HUES64 (cell line): ENCODE data around the gene GPBP1L1. TPM values are rescaled to one million over a fixed set of nuclear protein-coding genes. Genes with fewer than 3 reads are reported as not detected.
"Not testable (repeated sequence)": the region's sequence is repeated elsewhere in the genome, so short reads cannot be mapped to it uniquely, and the experiment has no call there.

Experiments used
- H3K27ac ChIP-seq: 2 replicates; pipeline ENCODE4 v1.7.0; 2013; ENCODE audit warnings: low read depth, low read length, inconsistent platforms
- H3K27me3 ChIP-seq: 2 replicates; pipeline ENCODE4 v1.6.1; 2013; ENCODE audit warnings: mild to moderate bottlenecking, low read length; ENCODE audit not compliant: insufficient read depth
- H3K36me3 ChIP-seq: 2 replicates; pipeline ENCODE4 v1.6.1; 2013; ENCODE audit warnings: mild to moderate bottlenecking, low read length; ENCODE audit not compliant: insufficient read depth
- H3K4me1 ChIP-seq: 2 replicates; pipeline ENCODE4 v1.6.1; 2013; ENCODE audit warnings: mild to moderate bottlenecking, low read length, moderate library complexity; ENCODE audit not compliant: insufficient read depth
- H3K4me3 ChIP-seq: 2 replicates; pipeline ENCODE4 v1.5.1; 2013; ENCODE audit warnings: mild to moderate bottlenecking, low read length, moderate library complexity
- H3K9ac ChIP-seq: 2 replicates; pipeline ENCODE4 v1.6.1; 2013; ENCODE audit warnings: mild to moderate bottlenecking, low read depth, low read length
- H3K9me3 ChIP-seq: 2 replicates; pipeline ENCODE4 v1.6.1; 2013; ENCODE audit warnings: low read depth, low read length; ENCODE audit not compliant: insufficient read depth
- WGBS: fragments of 150-250, 120-280 bp; methylation state at CpG from one replicate; pipeline ENCODE4 v1.1.7; 2013; ENCODE audit warnings: missing lambda C conversion rate; 5-methylcytosine and 5-hydroxymethylcytosine counted together
- polyA plus RNA-seq, 2 experiments: library from polyadenylated mRNA; stranded (reverse); fragments of 50-300 nt; gene quantifications; one replicate each; pipeline ENCODE4 v1.2.3, GENCODE V29; 2013

The GPBP1L1 gene, protein sequence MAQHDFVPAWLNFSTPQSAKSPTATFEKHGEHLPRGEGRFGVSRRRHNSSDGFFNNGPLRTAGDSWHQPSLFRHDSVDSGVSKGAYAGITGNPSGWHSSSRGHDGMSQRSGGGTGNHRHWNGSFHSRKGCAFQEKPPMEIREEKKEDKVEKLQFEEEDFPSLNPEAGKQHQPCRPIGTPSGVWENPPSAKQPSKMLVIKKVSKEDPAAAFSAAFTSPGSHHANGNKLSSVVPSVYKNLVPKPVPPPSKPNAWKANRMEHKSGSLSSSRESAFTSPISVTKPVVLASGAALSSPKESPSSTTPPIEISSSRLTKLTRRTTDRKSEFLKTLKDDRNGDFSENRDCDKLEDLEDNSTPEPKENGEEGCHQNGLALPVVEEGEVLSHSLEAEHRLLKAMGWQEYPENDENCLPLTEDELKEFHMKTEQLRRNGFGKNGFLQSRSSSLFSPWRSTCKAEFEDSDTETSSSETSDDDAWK
- 57.1 TPM for polyA plus RNA-seq (2013, experiment 1 of 2)
- 66.2 TPM for polyA plus RNA-seq (2013, experiment 2 of 2)

DNA sequence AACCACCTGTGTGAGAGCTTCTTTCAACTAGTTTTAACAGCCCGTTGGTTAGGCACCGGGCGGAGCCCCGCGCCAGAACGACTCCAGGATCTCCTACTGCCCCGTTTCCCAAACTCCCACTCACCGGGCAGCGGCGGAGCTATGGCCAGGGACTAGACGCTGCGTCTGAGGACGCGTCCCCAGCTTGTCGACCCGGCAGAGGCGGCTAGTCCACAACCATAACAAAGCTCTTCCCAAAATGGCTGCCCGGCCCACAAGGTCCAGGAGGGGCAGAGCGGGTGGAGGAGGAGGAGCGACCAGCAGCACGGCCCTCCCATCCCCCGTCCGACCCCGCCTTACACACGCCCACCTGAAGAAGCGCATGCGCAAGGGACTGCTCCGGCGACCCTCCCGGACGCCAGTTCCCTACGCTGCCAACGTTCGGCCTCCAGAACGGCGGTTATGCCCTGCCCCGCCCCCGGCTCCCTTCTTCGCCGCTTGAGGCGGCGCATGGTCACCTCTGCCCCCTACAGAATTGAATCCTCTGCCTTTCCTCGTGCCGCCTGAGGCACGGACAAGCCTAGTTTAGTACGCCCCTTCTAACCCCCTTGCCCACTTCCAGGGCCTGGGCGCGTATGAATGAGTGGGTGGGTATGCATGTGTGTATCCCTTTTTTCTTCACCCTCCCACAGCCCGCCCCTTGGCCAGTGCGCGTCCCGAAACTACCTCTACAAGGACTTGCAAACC is at the start of gene GPBP1L1:
TSS of gene GPBP1L1 (minus strand) at position 246 of the 726 bp plus-strand sequence. CDS start 27,446 bp downstream, outside the sequence.
- Histone ChIP-seq H3K9ac (peak within 1 kb of the TSS; percentile 96), H3K27ac (peak within 1 kb of the TSS; percentile 95), H3K4me3 (peak within 1 kb of the TSS; percentile 79), H3K9me3 (no peaks in the 10 kb centered on the region), H3K27me3 (no peaks in the 10 kb centered on the region), H3K4me1 (peaks cover 21% of the 10 kb centered on the region), H3K36me3 (peaks cover 9% of the 10 kb centered on the region)
- under 1% methylated on average over 49 of the region's 52 CpGs for WGBS

DNA sequence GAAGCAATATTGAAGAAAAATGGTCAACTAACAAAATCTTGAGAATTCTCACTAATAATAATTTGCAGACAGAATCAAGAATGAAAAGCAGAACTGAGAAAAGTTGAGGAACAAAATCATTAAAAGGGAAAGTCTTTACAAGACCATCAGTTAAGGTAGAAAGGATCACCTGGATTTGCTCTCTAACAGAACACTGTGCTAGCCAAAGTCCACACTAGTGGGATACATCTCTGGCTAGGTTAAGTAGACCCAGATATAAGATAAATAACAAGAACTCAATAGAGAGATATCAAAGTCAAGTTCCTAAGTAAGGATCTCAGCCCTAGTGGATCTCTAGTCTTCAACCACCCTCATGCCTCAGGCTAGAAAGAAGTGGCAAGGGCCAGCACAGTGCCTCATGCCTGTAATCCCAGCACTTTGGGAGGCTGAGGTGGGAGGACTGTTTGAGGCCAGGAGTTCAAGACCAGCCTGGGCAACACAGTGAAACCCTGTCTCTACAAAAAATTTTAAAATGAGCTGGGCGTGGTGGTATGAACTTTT is 44.5 kb upstream of the GPBP1L1 start:
- Histone ChIP-seq H3K9ac (no peak overlapping the region), H3K4me3 (no peak overlapping the region), H3K27ac (no peak overlapping the region), H3K9me3 (no peaks in the 10 kb centered on the region), H3K4me1 (peaks cover 6% of the 10 kb centered on the region), H3K27me3 (no peaks in the 10 kb centered on the region), H3K36me3 (no peaks in the 10 kb centered on the region)
- 96% methylated on average over 1 of the region's 1 CpG for WGBS

DNA sequence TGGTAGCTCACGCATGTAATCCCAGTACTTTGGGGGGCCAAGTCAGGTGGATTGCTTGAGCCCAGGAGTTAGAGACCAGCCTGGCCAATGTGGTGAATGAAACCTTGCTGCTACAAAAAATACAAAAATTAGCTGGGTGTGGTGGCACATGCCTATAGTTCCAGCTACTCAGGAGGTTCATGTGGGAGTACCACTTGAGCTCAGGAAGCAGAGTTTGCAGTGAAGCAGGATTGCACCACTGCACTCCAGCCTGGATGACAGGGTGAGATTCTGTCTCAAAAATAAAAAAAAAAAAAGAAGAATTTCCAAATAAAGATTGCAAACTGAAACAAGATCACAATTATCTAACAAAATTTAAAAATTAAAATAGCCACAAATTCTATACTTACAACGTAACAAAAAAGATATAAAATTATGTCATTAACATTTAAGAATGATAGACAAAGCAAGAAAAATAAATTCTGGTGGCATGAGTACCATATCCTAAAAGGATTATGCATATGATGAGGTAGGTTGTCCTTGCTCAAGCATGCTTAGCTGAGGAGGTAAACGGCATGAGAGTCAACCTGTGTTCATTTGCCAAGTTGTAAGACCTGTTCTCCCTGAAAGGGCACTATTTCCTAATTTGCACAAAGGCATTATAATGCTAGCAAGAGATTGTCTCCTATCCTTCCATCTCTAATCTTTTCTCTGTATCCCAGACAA is 43.9 kb upstream of the GPBP1L1 start:
- 88% methylated on average over 2 of the region's 3 CpGs for WGBS
- Histone ChIP-seq H3K4me1 (peaks cover 6% of the 10 kb centered on the region), H3K9me3 (no peaks in the 10 kb centered on the region), H3K27me3 (no peaks in the 10 kb centered on the region), H3K9ac (no peak overlapping the region), H3K27ac (no peak overlapping the region), H3K4me3 (no peak overlapping the region), H3K36me3 (no peaks in the 10 kb centered on the region)

DNA sequence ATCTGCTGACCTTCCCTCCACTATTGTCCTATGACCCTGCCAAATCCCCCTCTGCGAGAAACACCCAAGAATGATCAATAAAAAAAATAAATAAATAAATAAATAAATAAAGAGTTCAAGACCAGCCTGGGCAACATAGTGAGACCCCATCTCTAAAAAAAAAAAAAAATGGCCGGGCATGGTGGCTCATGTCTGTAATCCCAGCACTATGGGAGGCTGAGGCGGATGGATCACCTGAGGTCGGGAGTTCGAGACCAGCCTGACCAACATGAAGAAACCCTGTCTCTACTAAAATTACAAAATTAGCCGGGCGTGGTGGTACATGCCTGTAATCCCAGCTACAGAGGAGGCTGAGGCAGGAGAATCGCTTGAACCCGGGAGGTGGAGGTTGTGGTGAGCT is 39.7 kb upstream of the GPBP1L1 start:
- 99% methylated on average over 8 of the region's 9 CpGs for WGBS
- not testable (repeated sequence) for H3K36me3 ChIP-seq, H3K4me3 ChIP-seq, H3K27me3 ChIP-seq, H3K9me3 ChIP-seq, H3K4me1 ChIP-seq, H3K9ac ChIP-seq, H3K27ac ChIP-seq

DNA sequence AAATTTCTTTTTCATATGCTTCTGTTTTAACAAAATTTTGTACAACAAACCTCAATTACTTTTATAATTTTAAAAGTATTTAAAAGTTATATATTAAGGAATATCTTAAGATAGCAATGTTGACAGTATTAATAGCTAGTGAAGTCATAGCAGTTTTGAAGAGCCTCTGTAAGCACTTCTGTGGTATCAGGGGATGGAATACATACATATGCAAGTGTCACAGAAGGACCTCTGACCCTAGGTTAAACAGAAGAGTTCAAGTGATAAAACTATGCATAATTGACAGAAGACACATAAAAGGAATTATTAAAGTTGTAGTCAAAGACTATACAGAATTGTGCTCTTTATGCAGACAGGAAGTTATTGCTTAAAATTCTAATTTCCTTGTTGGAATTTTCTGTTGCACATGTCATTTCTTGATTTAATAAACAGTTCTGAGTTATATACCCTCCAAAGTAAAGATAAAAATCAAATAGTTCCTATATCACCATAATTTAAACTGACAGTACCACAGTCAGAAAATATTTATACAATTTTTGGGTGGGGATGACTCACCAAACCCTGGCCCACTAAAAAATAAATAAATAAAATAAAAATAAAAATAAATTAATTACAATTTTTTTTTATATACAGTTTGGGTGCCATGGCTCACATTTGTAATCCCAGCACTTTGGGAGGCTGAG is 37.1 kb upstream of the GPBP1L1 start:
- Histone ChIP-seq H3K4me3 (no peak overlapping the region), H3K9ac (no peak overlapping the region), H3K27ac (no peak overlapping the region), H3K9me3 (0 out of 2 replicates have a peak, but pooled peaks cover 4% of the 10 kb centered on the region), H3K4me1 (no peaks in the 10 kb centered on the region), H3K27me3 (no peaks in the 10 kb centered on the region), H3K36me3 (no peaks in the 10 kb centered on the region)

DNA sequence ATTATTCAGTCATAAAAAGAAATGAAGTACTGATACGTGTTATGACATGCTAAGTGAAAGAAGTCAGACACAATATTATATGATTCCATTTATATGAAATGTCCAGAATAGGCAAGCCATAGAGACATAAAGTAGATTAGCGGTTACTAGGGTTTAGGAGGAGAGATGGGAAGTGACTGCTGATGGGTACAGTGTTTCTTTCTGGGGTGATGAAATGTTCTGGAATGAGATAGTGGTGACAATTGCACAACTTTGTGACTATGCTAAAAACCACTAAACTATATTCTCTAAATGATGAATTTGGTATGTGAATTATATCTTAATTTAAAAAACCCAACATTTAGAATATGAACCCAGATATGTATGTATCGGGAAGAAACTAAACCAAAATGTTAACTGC is 36.5 kb upstream of the GPBP1L1 start:
- H3K9me3 ChIP-seq: 0 out of 2 replicates have a peak, but pooled peaks cover 4% of the 10 kb centered on the region
- 100% methylated on average over 1 of the region's 3 CpGs for WGBS
- no peaks in the 10 kb centered on the region for H3K4me1 ChIP-seq
- no peak overlapping the region for H3K9ac ChIP-seq
- no peaks in the 10 kb centered on the region for H3K36me3 ChIP-seq
- H3K27ac ChIP-seq: no peak overlapping the region
- no peaks in the 10 kb centered on the region for H3K27me3 ChIP-seq
- H3K4me3 ChIP-seq: no peak overlapping the region

DNA sequence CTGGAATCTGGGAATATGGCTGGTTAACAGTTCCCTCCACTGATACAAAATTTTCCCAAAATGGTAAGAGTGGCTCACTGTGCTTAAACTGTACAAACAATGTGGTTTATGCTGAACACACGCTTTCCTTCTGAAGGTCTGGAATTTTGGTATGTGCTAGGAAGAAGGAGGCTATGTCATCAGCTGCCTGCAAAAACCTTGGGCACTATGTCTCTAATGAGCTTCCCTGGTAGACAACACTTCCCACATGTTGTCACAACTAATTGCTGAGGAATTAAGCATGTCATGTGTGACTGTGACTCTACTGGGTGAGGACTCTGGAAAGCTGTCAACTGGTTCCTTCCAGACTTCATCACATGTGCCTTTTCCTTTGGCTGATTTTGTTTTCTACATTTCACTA is 34.9 kb upstream of the GPBP1L1 start:
- no peak overlapping the region for H3K27ac ChIP-seq
- no peaks in the 10 kb centered on the region for H3K27me3 ChIP-seq
- no peak overlapping the region for H3K4me3 ChIP-seq
- no peaks in the 10 kb centered on the region for H3K36me3 ChIP-seq
- 92% methylated on average over 1 of the region's 1 CpG for WGBS
- H3K9me3 ChIP-seq: 0 out of 2 replicates have a peak, but pooled peaks cover 4% of the 10 kb centered on the region
- H3K4me1 ChIP-seq: no peaks in the 10 kb centered on the region
- no peak overlapping the region for H3K9ac ChIP-seq

DNA sequence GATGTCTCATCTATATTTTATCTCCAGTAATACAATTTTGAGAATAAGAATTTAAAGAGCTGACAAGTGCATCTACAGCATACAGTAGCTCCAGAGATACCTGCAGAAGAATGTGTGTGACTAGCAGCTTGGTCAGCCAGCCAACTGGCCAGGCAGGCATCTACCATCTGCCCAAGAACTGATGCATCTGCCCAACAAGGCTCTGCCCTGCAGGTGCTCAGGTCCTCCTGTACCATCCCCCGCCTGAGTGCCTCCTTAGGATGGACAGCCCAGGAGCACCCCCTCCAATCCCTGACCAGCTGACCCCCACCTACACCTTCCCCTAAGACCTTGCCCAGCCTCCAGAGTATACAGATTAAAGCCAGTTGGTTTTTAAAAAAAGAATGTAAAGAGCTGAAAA is 32.0 kb upstream of the GPBP1L1 start:
- Histone ChIP-seq H3K36me3 (no peaks in the 10 kb centered on the region), H3K4me3 (no peak overlapping the region), H3K4me1 (no peaks in the 10 kb centered on the region), H3K9me3 (0 out of 2 replicates have a peak, but pooled peaks cover 1% of the 10 kb centered on the region), H3K27ac (no peak overlapping the region), H3K9ac (no peak overlapping the region), H3K27me3 (no peaks in the 10 kb centered on the region)
- 100% methylated on average over 1 of the region's 1 CpG for WGBS

DNA sequence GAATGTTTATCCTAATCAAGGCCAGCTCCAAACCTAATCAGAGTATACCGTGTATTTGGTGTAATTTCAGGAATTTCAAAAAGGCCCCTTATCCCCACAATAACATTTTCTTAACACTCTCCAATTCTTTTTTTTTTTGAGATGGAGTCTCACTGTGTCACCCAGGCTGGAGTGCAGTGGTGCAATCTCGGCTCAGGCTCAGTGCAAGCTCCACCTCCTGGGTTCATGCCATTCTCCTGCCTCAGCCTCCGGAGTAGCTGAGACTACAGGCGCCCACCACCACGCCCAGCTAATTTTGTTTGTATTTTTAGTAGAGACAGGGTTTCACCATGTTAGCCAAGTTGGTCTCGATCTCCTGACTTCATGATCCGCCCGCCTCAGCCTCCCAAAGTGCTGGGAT is 31.1 kb upstream of the GPBP1L1 start:
- H3K4me3 ChIP-seq, H3K4me1 ChIP-seq, H3K9ac ChIP-seq, H3K27me3 ChIP-seq, H3K9me3 ChIP-seq, H3K36me3 ChIP-seq, H3K27ac ChIP-seq: not testable (repeated sequence)
- 96% methylated on average over 8 of the region's 8 CpGs for WGBS

DNA sequence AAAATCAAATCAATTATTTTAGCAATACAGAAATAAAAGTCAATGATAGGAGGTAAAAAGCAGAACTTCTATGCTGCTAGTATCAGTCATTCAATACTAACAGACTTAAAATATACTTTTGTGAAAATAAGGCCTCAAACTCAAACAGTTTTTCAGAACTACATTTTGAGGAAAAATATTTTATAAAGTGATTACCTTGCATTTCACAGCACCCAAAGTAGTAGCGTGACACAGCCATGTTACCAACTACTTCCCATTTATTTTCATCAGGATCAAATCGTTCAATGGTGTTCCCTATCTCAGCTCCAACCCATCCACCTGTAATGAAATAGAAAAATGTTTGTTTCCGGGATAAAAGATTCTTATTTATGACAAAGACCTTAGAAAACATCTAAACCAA is 30.4 kb upstream of the GPBP1L1 start:
- H3K4me3 ChIP-seq: no peak overlapping the region
- no peak overlapping the region for H3K27ac ChIP-seq
- no peak overlapping the region for H3K9ac ChIP-seq
- H3K36me3 ChIP-seq: no peaks in the 10 kb centered on the region
- WGBS: 84% methylated on average over 2 of the region's 3 CpGs
- no peaks in the 10 kb centered on the region for H3K27me3 ChIP-seq
- H3K4me1 ChIP-seq: no peaks in the 10 kb centered on the region
- H3K9me3 ChIP-seq: no peaks in the 10 kb centered on the region
